Tibial nerve (tissue), 4 donors: ENCODE measurements around the gene ERFL.

Experiments
- CTCF ChIP-seq, 5 experiments: fragments of 200-600 bp in 3 of 5; fragments of 450-650 bp in 2 of 5; sonication (generic) in 3 of 5; IDR thresholded peaks; one replicate each; pipeline ENCODE4 v1.5.1; 2016 to 2019; ENCODE audit warnings: antibody characterized with exemption in 5 of 5, mild to moderate bottlenecking in 3 of 5, moderate library complexity in 2 of 5
- EP300 ChIP-seq, 2 donors: sonication (generic); formaldehyde crosslinking; IDR thresholded peaks; one replicate each; pipeline ENCODE4 v1.6.1; 2017; ENCODE audit warnings: antibody characterized with exemption in 2 of 2, mild to moderate bottlenecking in 1 of 2

DNA sequence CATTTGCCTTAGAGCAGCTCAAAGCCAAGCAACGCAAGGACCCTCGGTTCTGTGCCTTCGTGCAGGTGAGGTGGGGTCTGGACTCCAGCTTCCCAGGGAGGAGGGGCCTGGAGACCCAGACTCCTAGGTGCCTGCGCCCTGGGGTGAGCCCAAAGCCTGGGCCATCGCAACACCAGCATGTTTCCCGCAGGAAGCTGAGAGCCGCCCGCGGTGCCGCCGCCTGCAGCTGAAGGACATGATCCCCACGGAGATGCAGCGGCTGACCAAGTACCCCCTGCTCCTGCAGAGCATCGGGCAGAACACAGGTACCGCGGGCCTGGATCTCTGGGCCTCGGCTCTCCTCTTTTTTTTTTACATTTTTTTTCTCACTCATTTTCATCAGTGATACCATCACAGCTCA lies 25.7 kb downstream of the ERFL start:
- TF ChIP-seq CTCF (IDR thresholded peaks at IDR 0.05), result no peak
- TF ChIP-seq EP300 (IDR thresholded peaks at IDR 0.05), result no peak
